HG03066 (cell line): ENCODE measurements around the gene ALDH7A1.
A peak's percentile ranks its signal among the peaks of the same experiment; 100 is the strongest.
"Not testable (repeated sequence)": the region's sequence is repeated elsewhere in the genome, so short reads cannot be mapped to it uniquely, and the experiment has no call there.

Experiments
- ATAC-seq: cut with Tn5 transposase; IDR thresholded peaks from one replicate; pipeline ENCODE4 v1.9.1; 2021; ENCODE audit warnings: low read depth; ENCODE audit not compliant: unreplicated experiment

ALDH7A1 gene

DNA sequence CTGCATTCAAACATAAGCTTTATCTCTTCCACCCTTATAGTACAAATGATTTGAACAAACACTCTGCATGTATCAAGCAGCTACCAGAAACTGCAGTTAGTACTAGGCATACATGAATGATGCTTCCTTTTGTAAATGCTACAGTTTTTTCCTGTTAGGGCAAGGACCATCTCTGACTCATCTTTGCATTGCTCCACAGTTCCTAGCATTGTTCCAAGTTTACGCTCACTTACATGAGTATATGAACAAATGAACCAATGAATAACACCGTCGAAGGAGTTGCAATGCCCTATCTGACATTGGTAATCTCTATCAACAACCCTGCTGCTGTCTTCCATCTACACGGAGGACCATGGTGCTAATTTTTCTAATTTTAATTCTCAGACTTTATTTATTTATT lies 2.1 kb upstream of the ALDH7A1 start:
- ATAC-seq = no peak

DNA sequence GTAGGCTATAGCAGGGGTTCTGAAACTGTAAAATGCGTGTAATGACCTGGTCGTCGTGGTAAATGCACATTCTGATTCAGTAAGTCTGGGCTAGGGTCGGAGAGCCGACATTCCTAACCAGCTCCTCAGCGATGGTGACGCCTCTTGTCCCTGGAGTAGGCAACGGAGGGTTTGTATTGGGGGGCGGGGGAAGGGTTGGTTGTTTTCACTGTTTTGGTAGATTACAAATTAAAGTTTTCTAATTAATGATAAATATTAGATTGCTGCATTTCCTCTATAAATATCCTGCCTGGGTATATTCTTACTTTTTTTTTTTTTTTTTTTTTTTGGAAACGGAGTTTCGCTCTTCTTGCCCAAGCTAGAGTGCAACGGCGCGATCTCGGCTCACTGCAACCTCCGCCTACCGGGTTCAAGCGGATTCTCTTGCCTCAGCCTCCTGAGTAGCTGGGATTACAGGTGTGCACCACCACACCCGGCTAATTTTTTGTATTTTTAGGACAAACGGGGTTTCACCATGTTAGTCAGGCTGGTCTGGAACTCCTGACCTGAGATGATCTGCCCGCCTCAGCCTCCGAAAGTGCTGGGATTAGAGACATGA lies 566 bp upstream of the ALDH7A1 start:
- no peak for ATAC-seq

DNA sequence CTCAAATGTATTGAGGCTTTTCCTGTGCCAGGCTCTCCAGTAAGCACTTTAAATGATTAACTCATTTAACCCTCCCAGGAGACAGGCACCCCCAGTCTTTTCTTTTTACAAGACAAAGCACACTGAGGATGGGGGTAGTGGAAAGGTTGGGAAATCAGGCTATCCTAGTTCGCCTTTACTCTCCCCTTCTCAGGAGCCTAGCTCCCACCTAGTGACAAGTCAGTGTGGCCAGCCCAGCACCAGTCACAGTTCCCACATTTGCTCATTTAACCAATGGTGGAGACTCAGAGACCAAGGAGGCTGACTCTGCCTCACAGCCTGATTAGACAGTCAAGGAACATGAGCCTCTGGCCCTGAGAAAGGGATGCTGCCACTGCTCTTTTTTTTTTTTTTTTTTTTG lies 3.5 kb downstream of the ALDH7A1 start:
- ATAC-seq = no peak

DNA sequence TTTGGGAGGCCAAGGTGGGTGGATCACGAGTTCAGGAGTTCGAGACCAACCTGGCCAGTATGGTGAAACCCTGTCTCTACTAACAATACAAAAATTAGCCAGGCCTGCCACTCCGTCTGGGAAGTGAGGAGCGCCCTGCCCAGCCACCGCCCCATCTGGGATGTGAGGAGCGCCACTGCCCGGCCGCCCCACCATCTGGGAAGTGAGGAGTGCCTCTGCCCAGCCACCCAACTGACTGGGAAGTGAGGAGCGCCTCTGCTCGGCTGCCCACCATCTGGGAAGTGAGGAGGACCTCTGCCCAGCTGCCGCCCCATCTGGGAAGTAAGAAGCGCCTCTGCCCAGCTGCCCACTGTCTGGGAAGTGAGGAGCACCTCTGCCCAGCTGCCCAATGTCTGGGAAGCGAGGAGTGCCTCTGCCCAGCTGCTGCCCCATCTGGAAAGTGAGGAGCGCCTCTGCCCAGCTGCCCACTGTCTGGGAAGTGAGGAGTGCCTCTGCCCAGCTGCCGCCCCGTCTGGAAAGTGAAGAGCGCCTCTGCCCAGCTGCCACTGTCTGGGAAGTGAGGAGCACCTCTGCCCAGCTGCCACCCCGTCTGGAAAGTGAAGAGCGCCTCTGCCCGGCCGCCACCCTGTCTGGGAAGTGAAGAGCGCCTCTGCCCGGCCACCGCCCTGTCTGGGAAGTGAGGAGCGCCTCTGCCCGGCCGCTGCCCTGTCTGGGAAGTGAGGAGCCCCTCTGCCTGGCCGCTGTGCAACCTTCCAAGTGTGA lies 5.3 kb downstream of the ALDH7A1 start:
- no peak for ATAC-seq

DNA sequence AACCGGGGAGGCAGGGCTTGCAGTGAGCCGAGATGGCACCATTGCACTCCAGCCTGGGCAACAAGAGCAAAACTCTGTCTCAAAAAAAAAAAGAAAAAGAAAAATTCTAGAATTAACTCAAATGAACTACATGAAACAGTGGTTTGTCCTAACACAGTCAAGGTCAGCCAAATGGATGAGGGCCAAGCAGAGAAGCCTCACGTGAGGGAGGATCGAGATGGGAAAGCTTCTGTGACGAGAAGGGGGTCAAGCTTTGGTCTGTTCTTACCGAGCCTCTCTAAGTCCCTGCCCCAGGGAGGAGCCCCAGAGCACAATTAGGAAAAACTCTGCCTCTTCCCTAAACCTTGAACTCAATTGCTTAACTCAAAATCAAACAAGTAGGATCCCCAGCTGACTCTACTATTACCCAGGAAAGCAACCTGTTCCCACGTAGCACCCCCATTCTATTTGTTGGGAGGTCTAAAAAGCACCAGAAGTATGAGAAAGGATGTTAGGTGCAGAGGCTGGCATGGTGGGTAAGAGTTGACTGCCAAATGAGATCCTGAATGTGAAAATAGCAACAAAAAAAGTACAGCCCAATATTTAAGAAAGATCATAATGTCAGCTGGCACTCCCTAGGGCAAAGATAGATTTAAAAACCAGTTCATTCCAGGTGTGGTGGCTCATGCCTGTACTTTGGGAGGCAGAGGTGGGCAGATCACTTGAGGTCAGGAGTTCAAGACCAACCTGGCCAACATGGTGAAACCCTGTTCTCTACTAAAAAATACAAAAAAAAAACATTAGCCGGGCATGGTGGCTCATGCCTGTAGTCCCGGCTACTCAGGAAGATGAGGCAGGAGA lies 7.2 kb downstream of the ALDH7A1 start:
- no peak for ATAC-seq

DNA sequence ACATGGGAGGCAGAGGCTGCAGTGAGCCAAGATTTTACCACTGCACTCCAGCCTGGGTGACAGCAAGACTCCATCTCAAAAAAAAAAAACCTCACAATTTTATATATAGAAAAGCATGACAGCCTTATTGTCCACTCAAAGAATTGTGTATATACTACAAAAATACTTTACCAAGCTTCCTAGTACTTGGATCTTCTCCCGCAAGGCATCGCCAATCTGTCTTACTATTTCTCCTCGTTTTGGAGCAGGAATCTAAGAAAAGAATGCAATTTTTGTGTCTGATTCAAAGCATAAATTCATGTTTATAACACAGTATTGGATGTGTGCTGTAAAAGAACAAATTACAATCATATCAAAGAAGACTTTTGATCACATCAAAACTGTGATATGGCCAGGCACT lies 11.3 kb downstream of the ALDH7A1 start:
- ATAC-seq = no peak

DNA sequence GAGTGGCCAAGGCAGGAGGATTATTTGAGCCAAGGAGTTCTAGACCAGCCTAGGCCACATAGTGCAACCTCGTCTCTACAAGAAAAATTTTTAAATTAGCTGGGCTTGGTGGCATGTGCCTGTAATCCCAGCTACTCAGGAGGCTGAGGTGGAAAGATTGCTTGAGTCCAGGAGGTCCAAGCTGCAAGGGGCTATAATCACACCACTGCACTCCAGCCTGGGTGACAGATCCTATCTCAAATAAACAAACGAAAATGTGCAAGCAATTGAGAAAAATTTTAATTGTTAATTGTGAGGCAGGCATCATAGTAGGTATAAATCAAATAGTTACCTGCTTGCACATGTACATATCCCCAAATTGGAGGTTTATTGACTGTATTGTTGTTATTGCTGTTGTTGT lies 15.3 kb downstream of the ALDH7A1 start:
- ATAC-seq = no peak

DNA sequence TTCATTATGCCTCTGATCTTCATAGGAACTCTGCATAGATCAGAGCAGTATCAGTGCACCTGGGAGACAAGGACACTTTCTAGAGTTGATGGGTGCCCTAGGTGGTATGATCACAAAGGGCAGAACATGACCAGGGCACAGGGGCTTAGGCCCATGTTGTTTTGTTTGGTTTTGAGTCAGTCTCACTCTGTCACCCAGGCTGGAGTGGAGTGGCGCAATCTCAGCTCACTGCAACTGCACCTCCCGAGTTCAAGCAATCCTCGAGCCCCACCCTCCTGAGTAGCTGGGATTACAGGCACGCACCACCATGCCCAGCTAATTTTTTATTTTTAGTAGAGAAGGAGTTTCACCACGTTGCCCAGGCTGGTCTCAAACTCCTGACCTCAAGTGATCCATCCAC lies 17.6 kb downstream of the ALDH7A1 start:
- ATAC-seq = no peak

DNA sequence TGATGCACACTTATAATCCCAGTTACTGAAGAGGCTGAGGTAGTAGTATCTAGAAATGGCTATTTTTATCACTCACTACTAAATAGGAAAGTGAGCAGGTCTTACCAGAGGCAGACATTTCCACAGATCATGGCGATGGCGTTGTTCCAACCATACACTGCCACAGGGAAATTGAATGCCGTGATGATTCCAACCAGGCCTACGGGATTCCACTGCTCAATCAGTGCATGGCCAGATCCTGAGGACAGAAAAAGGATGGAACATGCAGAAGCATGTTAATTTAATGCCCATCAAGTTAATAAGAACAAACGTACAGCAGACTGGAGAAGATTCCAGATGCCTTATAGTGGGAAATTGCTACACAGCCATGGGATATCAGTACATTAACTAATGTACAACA lies 18.0 kb downstream of the ALDH7A1 start:
- no peak for ATAC-seq

DNA sequence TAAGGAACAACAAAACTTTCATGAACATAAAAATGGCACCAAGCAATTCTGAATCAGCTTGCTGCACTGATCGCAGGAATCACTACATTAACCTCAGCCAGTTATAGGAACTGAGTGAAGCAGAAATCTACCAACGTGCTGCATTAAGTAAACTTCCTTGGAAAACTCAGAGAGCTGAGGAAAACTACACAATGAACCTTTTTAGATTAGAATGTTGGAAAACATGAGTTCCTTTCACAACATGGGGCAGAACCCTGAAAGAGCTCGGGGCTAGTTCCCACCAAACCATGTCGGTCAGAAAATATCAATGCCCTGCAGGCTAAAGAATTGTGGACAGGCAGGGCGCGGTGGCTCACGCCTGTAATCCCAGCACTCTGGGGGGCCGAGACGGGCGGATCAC lies 19.4 kb downstream of the ALDH7A1 start:
- no peak for ATAC-seq

DNA sequence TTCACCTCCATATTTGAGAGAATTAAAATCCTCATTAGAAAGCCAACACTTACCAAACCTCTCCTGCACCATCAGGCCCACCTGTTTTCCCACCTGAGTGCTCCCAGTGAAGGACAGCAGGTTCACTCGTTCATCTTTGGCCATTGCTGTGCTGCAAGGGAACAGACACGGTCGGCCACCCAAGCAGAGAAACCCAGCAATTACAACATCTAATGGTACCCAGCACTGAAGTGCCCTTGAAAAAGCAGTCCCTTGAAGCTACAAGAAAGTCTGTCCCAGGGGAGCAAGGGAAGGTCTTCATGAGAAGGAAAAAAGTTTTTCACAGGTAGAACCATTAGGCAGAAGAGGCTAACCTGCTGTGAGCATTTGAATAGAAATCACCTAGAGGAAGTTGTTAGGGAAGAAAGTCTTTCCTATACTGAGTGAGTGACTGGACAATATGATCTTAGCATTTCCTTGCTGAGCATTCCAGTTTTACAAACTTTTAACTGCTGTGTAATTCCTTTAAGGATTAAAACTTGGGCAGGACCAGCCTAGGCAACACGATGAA lies 26.7 kb downstream of the ALDH7A1 start:
- ATAC-seq = no peak

DNA sequence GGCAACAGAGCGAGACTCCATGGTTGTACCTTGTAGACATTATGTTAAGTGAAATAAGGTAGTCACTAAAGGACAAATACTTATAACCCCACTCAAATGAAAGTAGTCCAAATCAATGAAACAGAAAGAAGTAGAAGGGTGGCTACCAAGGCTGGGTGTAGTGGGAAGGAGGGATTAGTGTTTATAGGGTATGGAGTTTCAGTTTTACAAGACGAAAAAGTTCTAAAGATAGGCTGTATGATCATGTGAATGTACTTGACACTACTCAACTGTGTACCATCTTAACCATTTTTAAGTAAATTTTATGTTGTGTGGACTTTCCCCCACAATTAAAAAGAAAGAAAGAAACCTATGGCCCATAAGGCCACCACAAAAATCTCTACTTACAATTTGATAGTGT lies 32.2 kb downstream of the ALDH7A1 start:
- peak; percentile 59 for ATAC-seq

DNA sequence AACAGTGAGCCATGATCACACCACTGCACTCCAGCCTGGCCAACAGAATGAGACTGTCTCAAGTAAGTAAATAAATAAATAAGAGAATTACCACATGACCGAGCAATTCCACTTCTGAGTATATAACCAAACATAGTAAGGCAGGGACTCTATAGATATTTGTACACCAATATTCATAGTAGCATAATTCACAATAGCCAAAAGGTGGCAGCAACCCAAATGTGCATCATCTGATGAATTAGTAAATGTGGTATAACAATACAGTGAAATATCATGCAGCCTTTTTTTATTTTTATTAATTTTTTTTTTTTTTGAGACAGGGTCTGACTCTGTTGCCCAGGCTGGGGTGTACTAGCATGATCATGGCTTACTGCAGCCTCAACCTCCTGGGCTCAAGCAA lies 33.1 kb downstream of the ALDH7A1 start:
- no peak for ATAC-seq

DNA sequence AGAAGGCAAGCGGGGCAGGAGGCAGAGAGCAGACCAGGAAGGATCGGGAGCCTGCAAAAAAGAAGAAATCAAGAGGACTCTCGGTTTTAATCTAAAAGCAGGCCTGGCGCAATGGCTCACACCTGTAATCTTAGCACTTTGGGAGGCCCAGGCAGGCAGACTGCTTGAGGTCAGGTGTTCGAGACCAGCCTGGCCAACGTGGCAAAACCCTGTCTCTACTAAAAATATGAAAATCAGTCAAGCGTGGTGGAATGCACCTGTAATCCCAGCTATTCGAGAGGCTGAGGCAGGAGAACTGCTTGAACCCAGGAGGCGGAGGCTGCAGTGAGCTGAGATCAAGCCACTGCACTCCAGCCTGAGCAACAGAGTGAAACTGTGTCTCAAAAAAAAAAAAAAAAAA lies 39.9 kb downstream of the ALDH7A1 start:
- not testable (repeated sequence) for ATAC-seq

DNA sequence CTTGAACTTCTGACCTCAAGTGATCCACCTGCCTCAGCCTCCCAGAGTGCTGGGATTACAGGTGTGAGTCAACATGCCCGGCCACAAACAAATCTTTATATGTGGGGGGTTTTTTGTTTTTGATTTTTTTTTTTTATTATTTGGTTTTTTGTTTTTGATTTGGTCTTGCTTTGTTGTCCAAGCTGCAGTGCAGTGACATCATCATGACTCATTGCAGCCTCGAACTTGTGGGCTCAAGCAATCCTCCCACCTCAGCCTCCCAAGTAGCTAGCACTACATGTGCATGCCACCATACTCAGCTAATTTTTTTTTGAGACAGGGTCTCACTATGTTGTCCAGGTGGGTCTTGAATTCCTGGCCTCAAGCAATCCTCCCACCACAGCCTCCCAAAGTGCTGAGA lies 42.4 kb downstream of the ALDH7A1 start:
- ATAC-seq = no peak

DNA sequence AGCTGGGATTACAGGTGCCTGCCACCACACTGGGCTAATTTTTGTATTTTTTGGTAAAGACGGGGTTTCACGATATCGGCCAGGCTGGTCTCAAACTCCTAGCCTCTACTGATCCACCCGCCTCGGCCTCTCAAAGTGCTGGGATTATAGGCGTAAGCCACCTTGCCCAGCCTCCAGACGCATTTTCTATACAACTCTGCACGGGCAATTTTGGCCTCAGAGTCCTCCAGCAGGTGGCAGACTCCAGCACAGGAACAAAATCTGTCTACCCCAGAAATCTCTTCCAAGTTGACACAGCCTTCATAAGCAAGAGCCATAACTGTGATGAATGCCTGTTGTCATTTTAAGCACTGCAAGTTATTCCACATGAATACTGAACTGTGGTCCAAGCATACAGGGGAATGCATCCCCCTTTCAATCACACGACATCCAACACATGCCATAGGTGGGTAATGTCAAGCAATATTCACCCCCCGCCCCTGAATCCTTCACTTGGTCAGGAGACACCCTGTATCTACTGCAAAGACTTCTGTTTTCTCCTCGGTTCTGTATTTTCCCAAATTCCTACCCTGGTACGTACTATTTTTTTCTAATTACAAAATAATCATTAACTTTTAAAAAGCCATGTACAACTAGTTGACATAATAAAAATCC lies 50.8 kb downstream of the ALDH7A1 start:
- peak; percentile 51 for ATAC-seq

DNA sequence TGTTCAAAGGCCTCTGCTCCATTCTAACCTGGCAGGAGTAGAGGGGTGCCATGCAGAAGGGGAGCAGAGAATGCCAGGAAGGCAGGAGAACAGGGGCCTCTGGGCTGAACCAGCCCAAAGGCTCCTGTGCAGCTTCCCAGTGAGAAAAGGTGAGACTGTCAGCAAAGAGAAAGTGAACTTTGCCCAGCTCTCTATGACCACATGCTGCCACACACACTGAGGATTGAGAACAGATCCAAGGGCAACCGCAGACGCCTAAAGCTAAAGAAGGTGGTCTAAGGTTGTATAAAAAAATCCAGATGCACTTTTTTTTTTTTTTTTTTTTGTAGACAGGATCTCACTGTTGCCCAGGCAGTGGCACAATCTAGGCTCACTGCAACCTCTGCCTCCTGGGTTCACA lies 51.4 kb downstream of the ALDH7A1 start:
- ATAC-seq = no peak

DNA sequence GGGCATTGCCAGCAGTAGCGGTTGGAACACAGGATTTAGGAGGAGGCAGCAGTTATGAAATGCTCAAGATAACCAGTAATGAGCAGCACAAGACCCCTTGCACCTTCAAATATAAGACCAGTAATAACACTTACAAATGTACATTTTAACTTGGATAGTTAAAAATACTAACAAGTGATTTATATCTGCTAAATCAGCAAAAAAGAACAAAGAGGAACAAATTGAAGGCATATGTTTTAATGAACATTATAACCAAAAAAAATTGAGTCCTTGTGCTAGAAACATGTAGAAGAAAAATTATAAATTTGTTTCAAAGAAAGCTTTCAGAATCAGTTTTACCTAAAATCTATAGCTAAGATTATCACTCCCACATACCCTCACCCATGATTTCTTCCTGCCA lies 52.0 kb downstream of the ALDH7A1 start:
- ATAC-seq = no peak

DNA sequence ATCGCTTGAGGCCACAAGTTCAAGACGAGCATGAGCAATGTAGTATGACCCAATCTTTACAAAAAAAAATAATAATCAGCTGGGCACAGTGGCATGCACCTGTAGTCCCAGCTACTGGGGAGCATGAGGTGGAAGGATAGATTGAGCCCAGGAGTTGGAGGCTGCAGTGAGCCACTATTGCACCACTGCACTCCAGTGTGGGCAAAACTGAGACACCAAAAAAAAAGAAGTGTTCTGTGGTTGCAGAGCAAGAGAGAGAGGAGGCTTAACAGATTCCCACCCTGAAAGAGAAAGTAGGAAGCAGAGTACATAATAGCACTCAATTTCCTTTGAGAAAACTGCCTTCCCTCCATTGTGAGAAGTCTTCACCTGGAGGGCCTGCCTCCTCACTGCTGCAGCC lies 52.6 kb downstream of the ALDH7A1 start:
- no peak for ATAC-seq

DNA sequence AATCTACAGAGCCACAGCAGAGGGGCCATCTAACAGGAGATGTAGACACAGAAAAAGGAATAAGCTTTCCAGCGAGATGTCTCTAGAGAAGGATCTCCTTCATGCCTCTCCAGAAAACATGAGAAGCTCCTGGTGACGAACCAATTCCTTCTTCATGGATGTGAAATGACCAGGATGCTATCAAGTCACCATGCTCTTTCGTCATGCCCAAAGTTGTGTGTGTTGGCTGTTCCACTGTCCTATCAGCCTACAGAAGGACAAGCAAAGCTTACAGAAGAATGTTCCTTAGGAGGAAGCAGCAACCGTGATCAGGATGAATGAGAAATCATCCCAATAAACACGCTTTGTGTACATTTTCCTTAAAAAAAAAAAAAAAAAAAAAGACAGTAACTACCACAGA lies 54.4 kb downstream of the ALDH7A1 start:
- ATAC-seq = no peak

DNA sequence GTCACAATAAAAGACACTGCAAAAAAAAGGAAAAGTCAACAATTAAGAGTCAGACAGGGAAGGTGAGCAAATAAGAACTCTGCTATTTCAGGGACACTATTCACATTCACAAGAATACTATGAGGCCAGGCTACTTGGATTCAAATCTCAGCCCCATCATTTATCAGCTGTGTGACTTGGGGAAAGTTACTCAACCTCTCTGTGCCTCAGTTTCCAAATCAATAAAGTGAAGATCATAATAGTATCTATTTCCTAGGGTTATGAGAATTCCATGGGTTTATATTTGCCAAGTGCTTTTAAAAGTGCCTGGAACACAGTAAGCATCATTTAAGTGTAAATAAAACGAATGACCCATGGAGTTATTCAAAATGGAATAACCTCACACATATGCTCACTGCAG lies 56.4 kb downstream of the ALDH7A1 start:
- ATAC-seq = no peak
